Keratinocyte (primary cell): Measurements from ENCODE around the gene HBA2.

Source experiments
- CTCF ChIP-seq, 3 experiments: IDR thresholded peaks in 1 of 3; conservative IDR thresholded peaks in 1 of 3; optimal IDR thresholded peaks in 1 of 3; 2 replicates in 2 of 3; 3 replicates in 1 of 3; pipeline versions ENCODE3 to v1.5.1; 2011; ENCODE audit warnings: low read length in 3 of 3, mild to moderate bottlenecking in 3 of 3, moderate library complexity in 2 of 3, control low read depth in 1 of 3, inconsistent platforms in 1 of 3; ENCODE audit not compliant: insufficient read depth in 2 of 3; ENCODE audit errors: extremely low read depth in 1 of 3
- EZH2 ChIP-seq: IDR thresholded peaks from one replicate; pipeline ENCODE4 v1.6.1; 2012; ENCODE audit warnings: inconsistent platforms, mild to moderate bottlenecking, low read length, moderate library complexity

GRCh38 chr16:220021-220420, 47.3 kb downstream of the HBA2 start:
- no peak for TF ChIP-seq CTCF (optimal IDR thresholded peaks at IDR 0.05 in 1 of 3, IDR thresholded peaks at IDR 0.05 in 1 of 3, conservative IDR thresholded peaks at IDR 0.05 in 1 of 3; ENCODE audit: extremely low read depth in 1 of 3, insufficient read depth in 2 of 3, low read length in 3 of 3)
- no peak for TF ChIP-seq EZH2
